HG02938 (cell line): Measurements from ENCODE around the gene RHBDL2.
"Not testable (repeated sequence)": the region's sequence is repeated elsewhere in the genome, so short reads cannot be mapped to it uniquely, and the experiment has no call there.

Experiments used
- ATAC-seq: cut with Tn5 transposase; IDR thresholded peaks from one replicate; pipeline ENCODE4 v1.9.1; 2021; ENCODE audit warnings: mild to moderate bottlenecking, moderate library complexity; ENCODE audit not compliant: unreplicated experiment

Gene RHBDL2

GRCh38 chr1:38938722-38939260, 2.8 kb downstream of the RHBDL2 start:
- no peak for ATAC-seq

DNA sequence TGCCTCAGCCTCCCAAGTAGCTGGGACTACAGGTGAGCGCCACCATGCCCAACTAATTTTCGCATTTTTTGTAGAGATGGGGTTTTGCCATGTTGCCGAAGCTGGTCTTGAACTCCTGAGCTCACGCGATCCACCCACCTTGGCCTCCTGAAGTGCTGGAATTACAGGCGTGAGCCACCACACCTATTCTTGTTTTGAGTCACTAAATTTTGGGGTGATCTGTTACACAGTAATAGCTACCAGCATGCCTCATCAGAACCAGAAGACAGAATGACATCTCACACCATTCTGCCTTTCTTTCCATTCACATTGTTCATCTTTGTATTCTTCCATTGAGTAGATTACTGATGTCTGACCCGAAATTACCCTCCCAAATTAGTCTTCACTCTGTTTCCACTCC, 9.1 kb downstream of the RHBDL2 start:
- no peak for ATAC-seq

GRCh38 chr1:38929476-38929875, 12.2 kb downstream of the RHBDL2 start:
- ATAC-seq: no peak

GRCh38 chr1:38929054-38929453, 12.6 kb downstream of the RHBDL2 start:
- ATAC-seq: no peak

- ATAC-seq: no peak
Measured at GRCh38 chr1:38926091-38926490, 15.5 kb downstream of the RHBDL2 start.

- no peak for ATAC-seq
Measured at GRCh38 chr1:38925391-38925790, 16.2 kb downstream of the RHBDL2 start.

DNA sequence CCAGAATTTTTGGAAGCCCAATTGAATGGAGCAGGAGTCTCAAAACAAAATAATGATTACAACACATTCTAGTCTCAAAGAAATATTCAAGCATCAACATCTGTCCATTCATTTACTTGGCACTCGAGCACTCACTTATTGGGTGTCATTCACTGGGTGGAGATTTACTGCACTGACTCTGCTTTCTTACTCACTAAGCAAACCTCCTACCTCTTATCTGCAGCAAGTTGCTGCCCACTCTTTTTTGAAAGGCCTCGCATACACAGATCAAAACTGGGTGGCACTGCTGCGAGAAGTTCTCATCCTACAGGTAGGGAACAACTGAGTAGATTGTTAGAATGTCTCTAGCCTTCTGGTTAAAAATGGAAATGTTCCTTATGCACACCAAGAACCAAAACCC, 18.0 kb downstream of the RHBDL2 start:
- ATAC-seq: no peak

DNA sequence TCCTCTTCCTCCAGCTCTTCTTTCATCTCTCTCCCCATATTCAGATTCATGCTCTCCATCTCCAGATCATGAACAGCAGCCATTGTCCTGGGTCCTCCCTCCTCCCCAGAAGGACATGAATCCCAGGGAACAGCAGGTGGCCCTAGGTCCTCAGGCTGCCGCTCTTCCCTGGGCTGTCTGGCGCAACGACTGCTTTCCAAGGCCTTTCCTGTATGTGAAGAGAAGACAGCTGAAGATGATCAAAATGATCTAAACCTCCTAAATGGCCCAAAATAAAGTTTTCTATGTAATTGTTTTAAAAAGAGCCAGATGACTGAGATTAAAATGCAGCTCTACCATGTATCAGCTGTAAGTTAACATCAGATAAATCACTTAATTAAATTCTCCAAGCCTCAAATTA, 22.5 kb downstream of the RHBDL2 start:
- no peak for ATAC-seq

- no peak for ATAC-seq
Measured at GRCh38 chr1:38918568-38918967, 23.1 kb downstream of the RHBDL2 start.

DNA sequence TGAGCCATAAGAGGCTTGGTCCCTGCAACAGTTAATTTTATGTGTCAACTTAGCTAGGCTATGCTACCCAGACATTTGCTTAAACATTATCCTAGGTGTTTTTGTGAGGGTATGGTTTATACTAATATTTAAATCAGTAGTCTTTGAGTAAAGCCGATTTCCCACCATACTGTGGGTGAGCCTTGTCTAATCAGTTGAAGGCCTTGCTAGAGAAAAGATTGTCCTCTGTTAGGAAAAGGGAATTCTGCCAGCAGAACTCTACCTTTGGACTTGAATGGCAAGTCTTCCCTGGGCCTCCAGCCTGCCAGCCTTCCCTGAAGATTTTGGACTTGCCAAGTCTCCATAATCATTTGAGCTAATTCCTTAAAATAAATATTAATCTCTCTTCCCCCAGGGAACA, 23.9 kb downstream of the RHBDL2 start:
- no peak for ATAC-seq

DNA sequence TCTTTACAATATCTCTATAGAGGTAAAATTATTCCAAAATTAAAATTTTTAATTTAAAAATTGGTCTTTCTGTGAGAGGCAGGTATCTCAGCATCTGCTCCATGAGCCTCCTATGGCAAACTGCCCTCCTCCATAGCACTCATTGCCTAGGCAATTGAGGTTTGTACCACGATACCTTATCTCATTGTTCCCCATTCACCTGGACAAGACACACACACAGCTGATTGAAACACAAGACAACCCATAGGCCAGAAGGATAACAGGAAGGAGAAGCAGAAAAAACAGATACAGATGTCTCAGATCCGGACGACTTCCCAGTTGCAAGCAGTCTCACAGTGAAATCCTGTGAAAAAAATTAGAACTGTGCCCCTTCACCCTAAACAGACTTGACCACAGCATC, 24.3 kb downstream of the RHBDL2 start:
- ATAC-seq: no peak

DNA sequence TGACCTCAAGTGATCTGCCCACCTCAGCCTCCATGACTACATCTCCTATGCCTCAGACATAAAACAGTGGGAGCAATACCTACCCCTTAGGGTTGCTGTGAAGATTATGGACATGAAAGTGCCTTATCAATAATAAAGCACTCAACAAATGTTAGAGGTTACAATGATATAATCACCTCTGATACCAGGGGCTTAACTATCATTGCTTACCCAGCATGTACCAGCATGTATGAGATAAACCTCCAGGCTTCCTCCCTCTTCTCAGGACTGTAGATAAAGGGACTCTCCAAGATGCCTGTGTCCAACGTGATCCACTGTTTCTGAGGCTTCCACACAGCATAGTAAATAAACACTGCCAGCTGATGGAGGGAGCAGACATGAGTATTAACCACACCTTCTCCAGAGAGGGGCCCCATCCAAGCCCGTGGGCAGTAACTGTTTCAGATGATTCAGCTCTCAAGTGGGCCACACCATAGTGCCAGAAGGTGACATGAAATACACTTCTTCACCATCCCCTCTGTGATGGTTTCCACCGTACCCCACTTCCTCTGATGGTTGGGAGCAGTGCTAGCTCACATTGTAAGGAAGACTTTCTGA, 26.2 kb downstream of the RHBDL2 start:
- ATAC-seq: no peak

GRCh38 chr1:38914908-38915307, 26.7 kb downstream of the RHBDL2 start:
- not testable (repeated sequence) for ATAC-seq

GRCh38 chr1:38908821-38909220, 32.8 kb downstream of the RHBDL2 start:
- ATAC-seq: no peak

GRCh38 chr1:38905985-38906384, 35.6 kb downstream of the RHBDL2 start:
- no peak for ATAC-seq

DNA sequence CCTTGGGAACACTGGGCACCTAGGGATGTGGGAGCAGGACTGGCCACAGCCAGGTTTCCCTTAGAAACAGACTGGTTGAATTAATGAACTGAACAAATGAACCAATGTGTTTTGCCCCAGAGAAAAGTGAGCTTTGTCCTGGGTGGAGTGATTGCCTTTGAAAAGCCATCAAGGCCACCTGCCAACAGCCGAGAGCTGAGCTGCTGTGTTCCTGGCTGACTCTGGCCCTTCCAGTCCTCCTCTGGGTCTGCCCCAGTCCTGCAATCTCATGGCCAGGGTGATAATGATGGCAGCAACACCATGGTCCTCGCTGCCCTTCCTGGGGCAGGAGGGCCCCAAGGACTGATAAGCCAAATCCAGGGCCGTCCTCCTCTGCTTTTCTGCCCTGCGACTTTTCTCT, 42.1 kb downstream of the RHBDL2 start:
- no peak for ATAC-seq

GRCh38 chr1:38898653-38899230, 42.9 kb downstream of the RHBDL2 start:
- ATAC-seq: no peak

GRCh38 chr1:38896169-38896568, 45.5 kb downstream of the RHBDL2 start:
- no peak for ATAC-seq

DNA sequence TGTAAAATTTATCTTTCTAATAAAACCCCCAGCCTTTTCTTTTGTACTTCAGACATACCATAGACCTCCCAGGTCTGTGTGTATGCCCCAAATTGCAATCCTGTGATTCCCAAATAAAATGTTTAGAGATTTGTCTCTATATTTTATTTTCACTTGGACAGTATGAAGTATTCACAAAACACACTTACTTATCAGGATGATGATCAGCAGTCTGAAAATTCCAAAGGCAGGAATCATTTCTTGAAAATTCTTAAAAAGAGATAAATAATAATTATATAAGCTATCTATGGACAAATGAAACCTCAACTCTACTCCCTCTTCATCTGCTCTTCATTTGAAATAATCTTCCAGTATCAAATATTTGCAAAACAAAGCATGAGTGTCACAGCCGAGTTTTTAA, 48.7 kb downstream of the RHBDL2 start:
- ATAC-seq: no peak

DNA sequence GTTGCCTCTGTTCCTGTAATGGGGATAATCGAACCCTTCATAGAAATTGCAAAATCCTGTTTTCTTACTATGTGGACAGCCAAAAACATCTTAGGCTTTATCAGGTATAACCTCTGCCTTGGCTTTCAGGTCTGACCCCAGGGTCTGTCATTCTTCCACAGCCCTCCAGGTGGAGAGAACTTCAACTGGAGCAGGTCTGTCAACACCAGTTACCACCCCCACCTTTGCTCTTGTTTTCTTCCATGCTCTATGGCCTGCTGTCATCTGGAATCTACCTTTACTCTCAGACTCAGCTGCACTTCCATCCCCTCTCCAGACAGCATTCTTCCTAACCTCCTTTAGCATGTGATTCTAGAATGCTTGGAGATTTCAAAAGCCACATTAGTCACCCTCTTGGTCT, 49.9 kb downstream of the RHBDL2 start:
- ATAC-seq: no peak

GRCh38 chr1:38889589-38889988, 52.0 kb downstream of the RHBDL2 start:
- no peak for ATAC-seq

DNA sequence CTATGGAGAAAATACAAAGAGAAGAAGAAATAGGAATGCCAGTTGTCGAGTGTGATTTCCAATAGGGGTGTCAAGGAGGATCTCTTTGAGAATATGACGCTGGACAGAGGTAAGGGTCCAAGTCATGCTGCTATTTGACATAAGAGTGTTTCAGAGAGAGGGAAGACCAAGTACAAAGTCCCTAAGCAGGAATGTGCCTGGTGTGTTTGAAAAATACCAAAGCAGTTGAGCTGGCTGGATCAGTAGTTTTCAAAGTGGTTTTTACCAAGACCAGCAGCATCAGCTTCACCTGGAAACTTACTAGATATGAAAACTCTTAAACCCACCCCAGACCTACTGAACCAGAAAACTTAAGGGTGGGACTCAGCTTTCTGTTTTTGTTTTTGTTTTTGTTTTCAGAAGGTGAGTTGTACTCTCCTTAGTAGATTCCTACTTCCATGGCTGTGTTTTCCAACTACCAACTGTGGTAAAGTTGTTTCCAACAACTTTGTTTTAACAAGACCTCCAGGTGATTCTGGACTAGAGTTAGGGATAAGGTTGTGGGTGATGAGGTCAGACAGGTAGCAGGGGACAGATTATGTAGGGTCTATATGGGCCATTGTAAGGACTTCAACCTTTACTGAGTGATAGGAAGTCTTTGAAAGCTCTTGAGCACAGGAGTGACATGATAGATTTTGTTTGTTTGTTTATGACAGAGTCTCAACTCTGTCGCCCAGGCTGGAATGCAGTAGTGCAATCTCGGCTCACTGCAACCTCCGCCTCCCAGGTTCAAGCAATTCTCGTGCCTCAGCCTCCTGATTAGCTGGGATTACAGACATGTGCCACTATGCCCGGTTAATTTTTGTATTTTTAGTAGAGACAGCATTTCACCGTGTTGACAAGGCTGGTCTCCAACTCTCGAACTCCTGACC, 53.0 kb downstream of the RHBDL2 start:
- ATAC-seq: no peak
